Stimulated activated CD8-positive, alpha-beta memory T cell treated with anti-CD3 and anti-CD28 coated beads, Interleukin-4, amount 100 ng/mL, for 1 hour (primary cell): Measurements from ENCODE around the gene RGS3.
A peak's percentile ranks its signal among the peaks of the same experiment; 100 is the strongest.

Experiments used
- DNase-seq, 2 donors: peaks; one replicate each; pipeline ENCODE4 v3.0.0-alpha.2; 2020; ENCODE audit warnings: low read depth in 2 of 2, low spot score in 1 of 2

RGS3 gene

GRCh38 chr9:113511047-113511521 is 47.6 kb downstream of the RGS3 start:
- DNase-seq: no peak

- peak; percentile 34 to 47 for DNase-seq
Observed at GRCh38 chr9:113511856-113512761, 48.6 kb downstream of the RGS3 start.

- no peak for DNase-seq
Observed at GRCh38 chr9:113513111-113513510, 49.6 kb downstream of the RGS3 start.

DNA sequence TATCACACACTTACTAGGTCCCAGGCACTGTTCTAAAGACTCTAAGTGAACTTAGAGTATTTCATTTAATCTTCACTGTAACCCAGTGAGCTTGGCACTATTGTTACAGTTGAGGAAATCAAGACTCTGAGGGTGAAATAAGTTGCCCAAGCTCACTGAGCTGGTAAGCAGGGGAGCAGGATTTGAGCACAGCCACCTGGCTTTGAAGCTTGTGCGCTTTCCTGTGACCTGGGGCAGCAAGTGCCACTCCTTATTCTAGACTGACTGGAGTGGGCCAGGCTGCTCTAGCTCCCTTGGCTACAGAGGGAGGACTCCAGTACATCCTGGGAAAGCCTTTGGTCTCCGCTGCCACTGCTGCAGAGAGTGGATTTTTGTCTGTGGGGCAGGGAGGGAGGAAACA is 50.0 kb downstream of the RGS3 start:
- no peak for DNase-seq

- DNase-seq: no peak
Observed at GRCh38 chr9:113514061-113514460, 50.5 kb downstream of the RGS3 start.

GRCh38 chr9:113514748-113515147 is 51.2 kb downstream of the RGS3 start:
- DNase-seq: no peak

- DNase-seq: no peak
Observed at GRCh38 chr9:113515862-113516261, 52.3 kb downstream of the RGS3 start.

- peak; percentile 39 to 42 for DNase-seq
Observed at GRCh38 chr9:113516840-113517577, 53.5 kb downstream of the RGS3 start.

GRCh38 chr9:113519426-113520108 is 56.0 kb downstream of the RGS3 start:
- no peak for DNase-seq

GRCh38 chr9:113520109-113520642 is 56.6 kb downstream of the RGS3 start:
- DNase-seq: no peak

- no peak for DNase-seq
Observed at GRCh38 chr9:113521693-113522255, 58.2 kb downstream of the RGS3 start.

DNA sequence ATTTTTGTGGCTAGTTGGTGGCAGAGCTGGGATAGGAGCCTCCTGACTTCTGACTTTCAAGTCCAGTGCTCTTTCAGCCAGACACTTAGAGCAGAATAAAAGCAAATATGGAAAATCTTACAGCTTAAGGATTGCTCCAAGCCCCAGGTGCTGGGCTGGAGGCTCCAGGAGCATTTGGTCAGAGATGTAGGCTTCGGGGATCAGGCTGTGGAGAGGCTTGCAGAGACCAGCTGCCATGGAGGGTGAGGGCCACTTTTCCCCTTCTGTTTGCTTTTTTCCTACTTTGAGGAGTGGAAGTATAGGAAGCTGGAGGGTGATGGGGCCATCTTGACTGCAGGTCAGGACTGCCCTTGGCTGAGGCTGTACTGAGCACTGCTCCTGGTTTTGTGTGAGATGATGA is 58.9 kb downstream of the RGS3 start:
- DNase-seq: no peak

GRCh38 chr9:113522858-113523257 is 59.3 kb downstream of the RGS3 start:
- no peak for DNase-seq

GRCh38 chr9:113523421-113524141 is 60.1 kb downstream of the RGS3 start:
- DNase-seq: peak in 1 of 2 donors; percentile 35

GRCh38 chr9:113524468-113524867 is 60.9 kb downstream of the RGS3 start:
- DNase-seq: no peak

- no peak for DNase-seq
Observed at GRCh38 chr9:113525205-113525604, 61.7 kb downstream of the RGS3 start.

- no peak for DNase-seq
Observed at GRCh38 chr9:113525831-113526230, 62.3 kb downstream of the RGS3 start.

- no peak for DNase-seq
Observed at GRCh38 chr9:113526231-113526746, 62.8 kb downstream of the RGS3 start.

GRCh38 chr9:113526841-113527240 is 63.3 kb downstream of the RGS3 start:
- DNase-seq: no peak

- DNase-seq: no peak
Observed at GRCh38 chr9:113528088-113528487, 64.6 kb downstream of the RGS3 start.
